Stimulated activated naive CD8-positive, alpha-beta T cell treated with anti-CD3 and anti-CD28 coated beads, Interleukin-15, Interleukin-2, amounts not matched to agents 100 ng/mL and 50 ng/mL, for 24 hours (primary cell): ENCODE data around the gene MEFV.
"Not testable (repeated sequence)": the region's sequence is repeated elsewhere in the genome, so short reads cannot be mapped to it uniquely, and the experiment has no call there.

Source experiments
- H3K27ac Mint-ChIP-seq: one replicate; pipeline ENCODE4 v1.8.0; 2021; ENCODE audit warnings: mild to moderate bottlenecking, mixed read lengths
- H3K27me3 Mint-ChIP-seq: one replicate; pipeline ENCODE4 v1.8.0; 2021; ENCODE audit warnings: mixed read lengths
- H3K36me3 Mint-ChIP-seq: one replicate; pipeline ENCODE4 v1.8.0; 2021; ENCODE audit warnings: low read depth, mixed read lengths
- H3K4me1 Mint-ChIP-seq: one replicate; pipeline ENCODE4 v1.8.0; 2021; ENCODE audit warnings: low read depth, mixed read lengths
- H3K4me3 Mint-ChIP-seq: one replicate; pipeline ENCODE4 v1.8.0; 2021; ENCODE audit warnings: mild to moderate bottlenecking, mixed read lengths
- H3K9me3 Mint-ChIP-seq: one replicate; pipeline ENCODE4 v1.8.0; 2021; ENCODE audit warnings: mixed read lengths

The MEFV gene

DNA sequence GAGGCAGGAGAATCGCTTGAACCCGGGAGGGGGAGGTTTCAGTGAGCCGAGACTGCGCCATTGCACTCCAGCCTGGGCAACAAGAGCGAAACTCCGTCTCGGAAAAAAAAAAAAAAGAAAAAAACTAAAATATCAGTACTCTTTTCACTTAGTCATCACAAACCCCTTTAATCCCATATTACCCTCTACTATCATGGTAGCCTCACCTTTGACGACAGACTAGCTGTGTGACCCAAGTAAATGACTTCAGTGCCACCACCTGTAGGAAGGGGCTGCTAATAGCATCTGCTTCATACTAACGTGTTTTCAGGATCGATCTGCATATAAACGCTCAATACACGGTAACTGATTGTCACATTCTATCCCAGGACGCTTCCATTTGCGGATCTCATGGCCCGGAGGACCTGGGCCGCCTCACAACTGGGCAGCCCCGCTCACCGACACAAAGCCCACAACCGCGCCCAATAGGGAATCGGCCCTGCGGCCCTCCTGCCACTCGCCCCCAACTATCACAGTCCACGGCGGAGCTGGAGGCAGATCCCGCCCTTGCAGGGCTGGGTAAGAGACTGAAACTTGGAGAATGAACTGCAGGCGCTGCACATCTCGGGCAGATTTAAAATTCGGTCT, 25.8 kb upstream of the MEFV start:
- H3K36me3 Mint-ChIP-seq, result peaks cover 34% of the 10 kb centered on the region
- H3K4me3 Mint-ChIP-seq, result peak overlapping the region; percentile 93

DNA sequence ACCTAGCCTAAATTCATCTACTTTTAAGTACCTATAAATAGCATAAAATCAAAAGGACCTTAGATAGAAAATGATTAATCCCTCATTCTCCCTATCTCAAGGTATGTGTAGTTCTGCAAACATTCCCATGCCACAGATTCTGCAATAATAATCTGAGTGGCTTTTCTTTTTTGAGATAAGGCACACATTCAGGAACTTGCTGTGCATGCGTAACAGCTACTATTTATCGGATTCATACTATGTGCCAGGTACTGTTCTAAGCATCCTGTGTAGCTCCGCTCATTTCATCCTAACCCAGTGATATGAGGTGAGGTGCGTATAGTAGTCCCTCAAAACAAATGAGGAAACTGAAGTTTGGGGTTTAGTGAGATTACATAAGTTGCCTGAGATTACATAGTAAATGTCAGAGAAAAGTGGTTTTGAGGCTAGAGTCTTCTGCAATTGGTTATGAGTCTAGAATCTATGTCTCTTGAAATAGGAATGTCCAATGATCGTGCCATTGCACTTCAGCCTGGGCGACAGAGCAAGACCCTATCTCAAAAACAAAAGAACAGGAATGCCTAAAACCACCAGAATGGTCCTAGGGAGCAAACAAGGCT, 24.9 kb upstream of the MEFV start:
- Mint-ChIP-seq H3K4me3 (peak overlapping the region; percentile 41), H3K9me3 (no peaks in the 10 kb centered on the region), H3K4me1 (peaks cover 39% of the 10 kb centered on the region), H3K27ac (no peak overlapping the region), H3K27me3 (no peaks in the 10 kb centered on the region), H3K36me3 (peaks cover 25% of the 10 kb centered on the region)

More for the DNA sequence above, 25.8 kb upstream of the MEFV start:
- H3K9me3 Mint-ChIP-seq, result no peaks in the 10 kb centered on the region
- H3K27ac Mint-ChIP-seq, result peak overlapping the region; percentile 98
- no peaks in the 10 kb centered on the region for H3K27me3 Mint-ChIP-seq
- peaks cover 41% of the 10 kb centered on the region for H3K4me1 Mint-ChIP-seq

DNA sequence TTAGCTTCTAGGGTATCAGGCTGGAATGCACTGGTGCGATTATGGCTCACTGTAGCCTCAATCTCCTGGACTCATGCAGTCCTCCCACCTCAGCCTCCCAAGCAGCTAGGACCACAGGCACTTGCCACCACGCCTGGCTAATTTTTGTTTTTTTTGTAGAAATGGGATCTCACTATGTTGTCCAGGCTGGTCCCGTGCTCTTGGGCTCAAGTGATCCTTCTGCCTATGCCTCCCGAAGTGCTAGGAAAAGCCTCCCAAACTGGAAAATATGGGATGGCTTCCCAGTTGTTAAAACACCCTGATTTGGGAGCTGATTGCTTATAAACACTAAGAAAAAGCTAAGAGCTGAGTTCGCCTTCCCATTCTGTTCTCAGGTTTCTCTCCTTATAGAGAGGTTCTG, 20.2 kb upstream of the MEFV start:
- no peak overlapping the region for H3K4me3 Mint-ChIP-seq
- H3K9me3 Mint-ChIP-seq, result no peaks in the 10 kb centered on the region
- H3K4me1 Mint-ChIP-seq, result peaks cover 5% of the 10 kb centered on the region
- no peaks in the 10 kb centered on the region for H3K27me3 Mint-ChIP-seq
- H3K36me3 Mint-ChIP-seq, result no peaks in the 10 kb centered on the region
- H3K27ac Mint-ChIP-seq, result no peak overlapping the region

DNA sequence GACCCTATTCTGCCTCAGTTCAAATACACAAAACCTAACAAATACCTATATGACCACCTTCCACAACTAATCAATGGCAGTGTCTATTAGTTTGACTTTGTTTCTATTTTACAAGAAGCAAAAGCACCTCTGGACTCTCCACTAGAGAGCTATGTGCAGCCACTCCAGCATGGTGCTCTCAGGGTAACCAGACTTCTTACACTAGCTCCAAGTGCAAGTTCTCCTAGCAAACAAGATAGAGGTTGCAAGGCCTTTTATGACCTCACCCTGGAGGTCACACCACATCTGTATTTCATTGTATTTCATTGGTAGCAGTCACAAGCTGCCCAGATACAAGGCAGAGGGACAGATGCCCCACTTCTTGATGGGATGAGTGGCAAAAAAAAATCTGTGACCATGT, 18.5 kb upstream of the MEFV start:
- Mint-ChIP-seq H3K4me3 (no peak overlapping the region), H3K27ac (no peak overlapping the region), H3K4me1 (no peaks in the 10 kb centered on the region), H3K27me3 (no peaks in the 10 kb centered on the region), H3K36me3 (peaks cover 2% of the 10 kb centered on the region), H3K9me3 (no peaks in the 10 kb centered on the region)

DNA sequence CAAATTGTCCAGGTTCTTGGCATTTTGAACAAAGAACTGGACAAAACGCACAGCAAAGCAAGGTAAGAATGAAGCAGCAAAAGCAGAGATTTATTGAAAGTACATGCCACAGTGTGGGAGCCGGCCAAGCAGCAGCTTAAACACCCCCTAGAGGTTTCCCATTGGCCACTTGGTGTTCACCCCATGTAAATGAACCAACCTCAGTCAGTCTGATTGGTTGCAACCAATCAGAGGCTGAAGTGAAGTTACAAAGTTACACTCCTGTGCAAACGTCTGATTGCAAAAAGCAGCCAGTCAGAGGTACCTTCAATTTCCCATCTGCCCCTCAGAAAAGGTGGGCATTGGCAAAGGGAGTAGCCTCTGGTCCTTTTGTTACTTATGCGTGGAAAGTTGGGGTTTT, 18.1 kb upstream of the MEFV start:
- no peaks in the 10 kb centered on the region for H3K27me3 Mint-ChIP-seq
- H3K27ac Mint-ChIP-seq, result no peak overlapping the region
- H3K36me3 Mint-ChIP-seq, result peaks cover 6% of the 10 kb centered on the region
- H3K9me3 Mint-ChIP-seq, result no peaks in the 10 kb centered on the region
- no peak overlapping the region for H3K4me3 Mint-ChIP-seq
- H3K4me1 Mint-ChIP-seq, result no peaks in the 10 kb centered on the region

DNA sequence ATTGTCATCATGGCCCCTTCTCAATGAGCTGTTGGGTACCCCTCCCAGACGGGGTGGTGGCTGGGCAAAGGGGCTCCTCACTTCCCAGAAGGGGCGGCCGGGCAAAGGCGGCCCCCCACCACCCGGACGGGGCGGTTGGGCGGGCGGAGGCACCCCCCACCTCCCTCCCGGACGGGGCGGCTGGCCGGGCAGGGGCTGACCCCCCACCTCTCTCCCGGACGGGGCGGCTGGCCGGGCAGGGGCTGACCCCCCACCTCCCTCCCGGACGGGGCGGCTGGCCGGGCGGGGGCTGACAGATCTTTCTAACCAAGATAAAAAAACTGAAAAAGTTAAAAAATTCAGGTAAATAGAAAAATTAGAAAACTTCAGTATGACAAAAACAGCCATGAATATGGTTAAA, 14.8 kb upstream of the MEFV start:
- not testable (repeated sequence) for H3K27me3 Mint-ChIP-seq, H3K4me3 Mint-ChIP-seq, H3K9me3 Mint-ChIP-seq, H3K27ac Mint-ChIP-seq
- H3K4me1 Mint-ChIP-seq, result peaks cover 12% of the 10 kb centered on the region
- H3K36me3 Mint-ChIP-seq, result peaks cover 30% of the 10 kb centered on the region

DNA sequence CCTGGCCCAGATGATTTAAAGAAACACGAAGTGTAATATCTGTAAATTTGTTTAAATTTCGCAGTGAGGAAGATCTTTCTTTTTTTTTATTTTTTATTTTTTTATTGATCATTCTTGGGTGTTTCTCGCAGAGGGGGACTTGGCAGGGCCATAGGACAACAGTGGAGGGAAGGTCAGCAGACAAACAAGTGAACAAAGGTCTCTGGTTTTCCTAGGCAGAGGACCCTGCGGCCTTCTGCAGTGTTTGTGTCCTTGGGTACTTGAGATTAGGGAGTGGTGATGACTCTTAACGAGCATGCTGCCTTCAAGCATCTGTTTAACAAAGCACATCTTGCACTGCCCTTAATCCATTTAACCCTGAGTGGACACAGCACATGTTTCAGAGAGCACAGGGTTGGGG, 14.3 kb upstream of the MEFV start:
- H3K9me3 Mint-ChIP-seq, H3K27ac Mint-ChIP-seq, H3K4me3 Mint-ChIP-seq, H3K27me3 Mint-ChIP-seq: not testable (repeated sequence)
- Mint-ChIP-seq H3K4me1 (peaks cover 14% of the 10 kb centered on the region), H3K36me3 (peaks cover 30% of the 10 kb centered on the region)

DNA sequence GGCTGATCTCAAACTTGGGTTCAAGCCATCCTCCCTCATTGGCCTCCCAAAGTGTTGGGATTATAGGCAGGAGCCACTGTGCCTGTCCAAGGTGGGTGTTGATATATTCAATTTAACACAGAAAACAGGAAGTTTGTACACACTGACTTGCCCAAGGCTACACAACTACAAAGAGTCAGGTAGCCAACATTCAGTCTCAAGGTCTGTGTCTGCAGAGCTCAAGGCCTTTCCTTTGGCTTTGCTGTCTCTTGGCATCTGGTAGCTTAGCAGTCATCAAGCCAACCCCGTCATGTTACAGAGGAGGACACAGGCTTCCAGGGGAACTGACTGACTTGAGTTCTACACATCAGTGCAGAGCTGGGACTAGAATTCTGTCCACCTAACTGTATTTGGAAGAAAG, 11.9 kb upstream of the MEFV start:
- Mint-ChIP-seq H3K27ac (no peak overlapping the region), H3K4me1 (peaks cover 30% of the 10 kb centered on the region), H3K4me3 (no peak overlapping the region), H3K36me3 (peaks cover 34% of the 10 kb centered on the region), H3K27me3 (no peaks in the 10 kb centered on the region), H3K9me3 (no peaks in the 10 kb centered on the region)

DNA sequence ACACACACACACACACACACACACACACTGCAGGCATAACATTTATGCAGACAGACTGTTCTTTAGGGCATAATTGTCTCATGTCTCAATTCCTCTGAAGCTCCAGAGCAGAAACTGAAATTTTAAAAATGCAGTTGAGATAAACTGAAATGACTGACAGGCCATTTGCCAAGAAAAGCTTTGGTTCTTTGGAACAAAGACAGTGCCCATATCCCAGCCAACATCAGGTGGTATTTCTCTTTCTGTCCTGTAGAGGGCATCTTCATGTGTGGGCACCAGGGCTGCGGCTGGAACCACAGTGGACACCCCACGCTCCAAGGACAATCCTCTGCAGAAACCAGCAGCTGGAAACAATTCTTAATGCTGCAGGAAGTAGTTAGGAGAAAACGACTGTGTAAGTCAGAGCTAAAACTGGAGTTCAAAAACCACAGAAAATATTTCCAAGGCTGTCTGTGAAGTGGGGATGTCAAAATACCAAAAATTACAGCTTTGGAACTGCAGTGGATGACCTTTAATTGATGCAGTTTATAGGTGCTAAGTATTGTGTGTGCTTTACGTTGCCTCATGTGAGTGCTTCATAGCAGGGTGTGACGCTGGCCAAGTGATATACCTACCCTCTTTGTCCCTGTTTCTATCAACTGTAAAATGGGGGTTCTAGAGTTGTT, 10.6 kb upstream of the MEFV start:
- Mint-ChIP-seq H3K9me3 (no peaks in the 10 kb centered on the region), H3K27ac (peak overlapping the region; percentile 41), H3K4me1 (peaks cover 41% of the 10 kb centered on the region), H3K4me3 (no peak overlapping the region), H3K27me3 (no peaks in the 10 kb centered on the region), H3K36me3 (peaks cover 34% of the 10 kb centered on the region)

DNA sequence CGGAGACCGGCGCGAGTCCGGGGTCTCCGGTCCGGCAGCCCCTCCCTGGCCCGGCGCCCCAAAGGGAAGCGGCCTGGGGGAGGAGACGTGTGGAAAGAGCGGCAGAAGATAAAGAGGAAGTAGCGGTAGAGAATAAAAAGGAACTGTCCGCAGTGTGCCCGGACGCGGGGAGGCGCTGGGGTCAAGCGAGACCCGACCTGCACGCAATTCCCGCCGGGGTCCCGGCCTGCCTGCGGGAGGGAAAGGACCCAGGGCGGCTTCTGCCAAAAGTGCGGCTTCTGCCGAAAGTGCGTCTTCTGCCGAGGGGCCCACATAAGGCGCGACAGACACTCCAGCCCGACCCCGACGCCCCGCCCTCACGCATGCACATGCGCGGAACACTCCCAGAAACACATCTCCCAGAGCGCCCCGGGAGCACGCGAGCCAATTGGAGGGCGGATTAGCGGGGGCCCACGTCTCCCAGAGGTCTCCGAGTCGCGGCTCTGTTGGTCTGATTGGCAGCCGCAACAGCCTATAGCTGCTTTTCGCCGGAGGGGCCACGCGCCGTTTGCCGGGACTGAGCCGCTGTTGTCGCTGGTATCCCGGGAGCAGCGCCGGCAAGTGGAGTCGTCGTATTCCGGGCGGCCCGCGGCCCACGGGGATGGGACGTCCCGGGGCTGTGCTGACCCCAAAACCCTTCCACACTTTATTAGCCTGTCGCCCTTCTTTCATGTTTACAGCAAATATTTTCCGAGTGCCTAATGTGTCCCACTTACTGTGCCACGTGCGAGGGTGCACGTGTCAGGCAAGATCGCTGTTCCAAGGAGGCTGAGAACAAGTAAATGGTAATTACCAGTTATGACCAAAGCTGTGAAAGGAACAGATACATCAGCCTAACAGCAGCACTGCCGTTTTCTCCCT, 8.0 kb upstream of the MEFV start:
- peak overlapping the region; percentile 93 for H3K27ac Mint-ChIP-seq
- no peaks in the 10 kb centered on the region for H3K27me3 Mint-ChIP-seq
- no peaks in the 10 kb centered on the region for H3K9me3 Mint-ChIP-seq
- peaks cover 26% of the 10 kb centered on the region for H3K36me3 Mint-ChIP-seq
- peaks cover 41% of the 10 kb centered on the region for H3K4me1 Mint-ChIP-seq
- H3K4me3 Mint-ChIP-seq, result peak overlapping the region; percentile 86

DNA sequence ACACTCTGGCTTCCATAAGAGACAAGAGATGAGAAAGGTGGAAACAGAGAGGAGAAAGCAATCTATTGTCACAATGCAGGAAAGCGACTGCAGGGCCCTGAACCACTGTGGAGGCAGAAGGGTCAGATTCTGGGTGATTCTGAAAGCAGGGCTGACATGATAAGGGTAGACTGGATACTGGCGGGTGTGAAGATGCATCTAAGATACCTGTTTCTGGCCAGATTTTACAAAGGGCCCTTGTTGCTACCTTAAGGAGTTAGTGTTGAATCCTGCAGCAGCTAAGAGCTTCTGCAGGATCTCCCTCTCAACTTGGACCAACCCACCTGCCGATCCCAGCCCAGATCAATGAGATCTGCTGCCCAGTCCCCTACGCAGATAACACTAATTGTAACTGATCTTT, 6.1 kb upstream of the MEFV start:
- Mint-ChIP-seq H3K27ac (peak overlapping the region; percentile 65), H3K9me3 (no peaks in the 10 kb centered on the region), H3K36me3 (peaks cover 16% of the 10 kb centered on the region), H3K4me3 (peak overlapping the region; percentile 86), H3K27me3 (no peaks in the 10 kb centered on the region), H3K4me1 (peaks cover 41% of the 10 kb centered on the region)

DNA sequence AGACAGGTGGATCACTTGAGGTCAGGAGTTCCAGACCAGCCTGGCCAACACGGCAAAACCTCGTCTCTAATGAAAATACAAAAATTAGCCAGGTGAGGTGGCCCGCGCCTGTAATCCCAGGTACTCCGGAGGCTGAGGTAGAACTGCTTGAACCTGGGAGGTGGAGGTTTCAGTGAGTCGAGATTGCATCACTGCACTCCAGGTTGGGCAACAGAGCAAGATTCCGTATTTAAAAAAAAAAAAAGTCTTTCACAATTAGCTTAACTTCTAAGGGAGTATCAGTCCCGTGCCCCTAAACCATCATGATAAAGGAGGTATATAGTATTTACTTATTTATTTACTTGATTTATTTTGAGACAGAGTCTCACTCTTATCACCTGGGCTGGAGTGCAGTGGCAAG, 3.4 kb upstream of the MEFV start:
- no peak overlapping the region for H3K4me3 Mint-ChIP-seq
- no peaks in the 10 kb centered on the region for H3K9me3 Mint-ChIP-seq
- peaks cover 18% of the 10 kb centered on the region for H3K4me1 Mint-ChIP-seq
- peaks cover 2% of the 10 kb centered on the region for H3K36me3 Mint-ChIP-seq
- H3K27ac Mint-ChIP-seq, result no peak overlapping the region
- H3K27me3 Mint-ChIP-seq, result peaks cover 5% of the 10 kb centered on the region

DNA sequence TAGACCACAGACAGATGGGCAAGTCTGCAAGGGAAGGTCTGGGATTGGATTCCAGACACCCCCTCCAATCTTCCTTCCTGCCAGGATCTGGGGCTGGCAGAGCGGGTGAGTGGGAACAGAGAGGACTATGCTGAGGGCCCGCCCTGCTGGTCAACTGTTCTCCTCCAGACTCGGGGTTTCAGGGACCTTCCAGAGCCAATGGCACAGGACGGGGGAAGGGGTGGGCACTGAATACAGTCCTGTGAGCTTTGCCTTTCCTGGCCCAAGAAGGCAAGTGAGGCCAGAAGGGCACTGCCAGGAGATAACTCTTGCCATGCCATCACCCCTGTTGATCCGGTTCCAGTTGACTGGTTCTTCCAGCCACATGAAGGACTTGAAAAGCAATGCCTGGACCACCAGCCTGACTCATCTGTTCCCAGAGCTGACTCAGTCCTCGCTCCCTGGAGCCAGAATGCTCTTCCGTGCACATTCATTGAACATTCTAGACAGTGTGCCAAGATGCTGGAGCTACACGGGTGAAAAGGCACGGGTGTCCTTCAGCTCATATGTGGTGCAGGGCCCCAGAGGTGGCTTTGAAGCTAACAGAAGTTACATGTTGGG, 533 bp upstream of the MEFV start:
- Mint-ChIP-seq H3K4me3 (no peak overlapping the region), H3K27me3 (peaks cover 8% of the 10 kb centered on the region), H3K4me1 (no peaks in the 10 kb centered on the region), H3K36me3 (no peaks in the 10 kb centered on the region), H3K9me3 (no peaks in the 10 kb centered on the region), H3K27ac (no peak overlapping the region)

DNA sequence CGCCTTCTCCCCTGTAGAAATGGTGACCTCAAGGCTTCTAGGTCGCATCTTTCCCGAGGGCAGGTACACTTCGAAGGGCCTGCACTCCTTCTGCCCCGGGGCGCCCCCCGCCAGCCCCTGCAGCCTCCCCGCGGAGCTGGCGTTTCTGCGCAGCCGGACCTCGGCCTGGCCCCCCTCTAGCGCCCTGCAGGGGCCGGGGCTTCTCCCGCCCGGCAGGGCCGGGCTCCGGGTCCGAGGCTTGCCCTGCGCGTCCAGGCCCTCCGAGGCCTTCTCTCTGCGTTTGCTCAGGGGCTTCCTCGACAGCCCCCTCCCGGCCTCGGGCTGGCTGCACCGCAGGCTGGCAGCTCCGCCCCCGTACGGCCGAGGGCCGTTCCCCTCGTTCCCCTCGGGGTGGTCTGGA, 2.1 kb downstream of the MEFV start:
- Mint-ChIP-seq H3K4me1 (no peaks in the 10 kb centered on the region), H3K27ac (no peak overlapping the region), H3K9me3 (no peaks in the 10 kb centered on the region), H3K4me3 (no peak overlapping the region), H3K27me3 (peaks cover 8% of the 10 kb centered on the region), H3K36me3 (no peaks in the 10 kb centered on the region)

DNA sequence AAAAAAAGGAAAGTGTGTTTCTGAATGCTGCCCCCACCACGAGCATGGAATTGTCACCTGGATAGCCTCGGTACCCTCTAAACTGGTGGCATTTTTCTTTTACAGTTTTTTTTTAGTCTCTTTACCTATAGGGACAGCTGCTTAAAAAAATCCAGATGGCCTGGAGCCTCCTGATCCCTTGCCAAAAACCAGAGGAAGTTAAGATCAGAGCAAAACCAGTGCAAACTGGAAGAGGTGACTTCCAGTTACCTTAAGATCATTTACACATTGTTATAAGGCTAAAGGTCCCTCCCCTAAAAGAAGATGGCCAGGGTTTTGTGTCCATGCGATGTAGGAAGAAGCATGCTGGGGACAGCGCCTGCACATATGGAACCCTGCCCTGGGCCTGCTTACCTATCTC, 3.5 kb downstream of the MEFV start:
- Mint-ChIP-seq H3K27me3 (peaks cover 8% of the 10 kb centered on the region), H3K4me3 (no peak overlapping the region), H3K27ac (no peak overlapping the region), H3K9me3 (no peaks in the 10 kb centered on the region), H3K4me1 (no peaks in the 10 kb centered on the region), H3K36me3 (no peaks in the 10 kb centered on the region)
